BE2C (cell line): ENCODE results near the gene RFX2.
A peak's percentile ranks its signal among the peaks of the same experiment; 100 is the strongest.

Source experiments
- DNase-seq: peaks from one replicate; pipeline ENCODE4 v3.0.0-alpha.2; 2020
- H3K27me3 ChIP-seq: fragments of 250-450 bp; sonication (Bioruptor Pico); 2 replicates; pipeline ENCODE4 v1.5.1; 2020; ENCODE audit warnings: mild to moderate bottlenecking
- H3K36me3 ChIP-seq: fragments of 250-450 bp; sonication (Bioruptor Pico); 2 replicates; pipeline ENCODE4 v1.5.1; 2020; ENCODE audit warnings: mild to moderate bottlenecking
- H3K4me1 ChIP-seq: fragments of 250-450 bp; sonication (Bioruptor Pico); 2 replicates; pipeline ENCODE4 v1.5.1; 2020
- H3K4me3 ChIP-seq: 2 replicates; pipeline ENCODE4 v1.5.1; 2011; ENCODE audit warnings: low read depth, low read length
- H3K9me3 ChIP-seq: fragments of 250-450 bp; sonication (Bioruptor Pico); 2 replicates; pipeline ENCODE4 v1.5.1; 2020
- CTCF ChIP-seq: IDR thresholded peaks from 2 replicates; pipeline ENCODE4 v1.5.1; 2012; ENCODE audit warnings: mild to moderate bottlenecking, low read depth, low read length

Gene RFX2

GRCh38 chr19:5983367-5983955 is 126.8 kb downstream of the RFX2 start:
- Histone ChIP-seq H3K27me3 (no peaks in the 10 kb centered on the region), H3K9me3 (no peaks in the 10 kb centered on the region), H3K4me1 (no peaks in the 10 kb centered on the region), H3K4me3 (no peak overlapping the region), H3K36me3 (no peaks in the 10 kb centered on the region)
- no peak for DNase-seq
- TF ChIP-seq CTCF, result no peak

GRCh38 chr19:5978606-5979552 is 131.4 kb downstream of the RFX2 start:
- TF ChIP-seq CTCF, result no peak

GRCh38 chr19:5977785-5978605 is 132.3 kb downstream of the RFX2 start, which contains the start of gene RANBP3:
Gene RANBP3, minus strand, starts transcription at chr19:5978140. Its CDS starts 58 bp downstream, at chr19:5978082.
- Histone ChIP-seq H3K9me3 (no peaks in the 10 kb centered on the region), H3K36me3 (peaks cover 21% of the 10 kb centered on the region), H3K4me1 (no peaks in the 10 kb centered on the region; the same call in 1 of the 2 replicates), H3K4me3 (peak within 1 kb of the TSS; percentile 93), H3K27me3 (no peaks in the 10 kb centered on the region)
- peak; percentile 100 for DNase-seq
- TF ChIP-seq CTCF, result no peak

More at GRCh38 chr19:5978606-5979552, 131.4 kb downstream of the RFX2 start:
- Histone ChIP-seq H3K36me3 (peaks cover 19% of the 10 kb centered on the region), H3K4me3 (peak overlapping the region; percentile 34), H3K27me3 (no peaks in the 10 kb centered on the region), H3K4me1 (no peaks in the 10 kb centered on the region; the same call in 1 of the 2 replicates), H3K9me3 (no peaks in the 10 kb centered on the region)
- no peak for DNase-seq

GRCh38 chr19:5977222-5977784 is 133.0 kb downstream of the RFX2 start:
- Histone ChIP-seq H3K27me3 (no peaks in the 10 kb centered on the region), H3K36me3 (peaks cover 23% of the 10 kb centered on the region), H3K4me3 (peak overlapping the region; percentile 93), H3K4me1 (no peaks in the 10 kb centered on the region; the same call in 1 of the 2 replicates), H3K9me3 (no peaks in the 10 kb centered on the region)
- no peak for TF ChIP-seq CTCF
- no peak for DNase-seq

- Histone ChIP-seq H3K4me1 (no peaks in the 10 kb centered on the region; the same call in 1 of the 2 replicates), H3K27me3 (no peaks in the 10 kb centered on the region), H3K9me3 (no peaks in the 10 kb centered on the region), H3K4me3 (peak overlapping the region; percentile 93), H3K36me3 (peaks cover 26% of the 10 kb centered on the region)
- DNase-seq, result no peak
- TF ChIP-seq CTCF, result no peak
Measured at GRCh38 chr19:5976768-5977167, 133.5 kb downstream of the RFX2 start.
